K562 (cell line): ENCODE results near the gene ITSN2. TPM values are rescaled to one million over a fixed set of nuclear protein-coding genes. Genes with fewer than 3 reads are reported as not detected.

Experiments
- ATAC-seq: fragments of 200-7000 bp; cut with Tn5 transposase; 3 replicates; pipeline ENCODE4 v1.9.1; 2020; ENCODE audit warnings: moderate library complexity
- BruUV-seq: library from RNA; stranded (reverse); fragments of 400-500 nt; replicated peaks from 2 replicates; lab custom pipeline; 2021; lab: Mats Ljungman, UMichigan
- CTCF ChIA-PET: fragments of 300-600 bp; formaldehyde crosslinking; extraction: SDS; loops from one replicate; lab custom pipeline; 2021; ENCODE audit warnings: low intra/inter-chr PET ratio; lab: Yijun Ruan, JAX
- POLR2A ChIA-PET: fragments of 300-600, 350-650 bp; sonication (Branson Sonifier 250); formaldehyde crosslinking; extraction: SDS; loops from one replicate; lab custom pipeline; 2021; ENCODE audit warnings: antibody characterized with exemption, inconsistent platforms; lab: Yijun Ruan, JAX
- DNase-seq, 4 experiments: peaks; one replicate each; pipeline versions ENCODE4 v3.0.0 to v3.0.0-alpha.2; 2011 to 2018; ENCODE audit warnings: low spot score in 3 of 4, mixed read lengths in 3 of 4; ENCODE audit errors: extremely low read depth in 1 of 4
- FAIRE-seq: peaks from 2 replicates; lab custom pipeline; 2011; peaks lifted over from hg19 to GRCh38; lab: Jason Lieb, UNC
- H2AFZ ChIP-seq: 2 replicates; pipeline ENCODE4 v1.6.0; 2011; ENCODE audit warnings: low read depth, low read length, control low read depth, inconsistent platforms
- H3K27ac ChIP-seq: fragments of 200-600 bp; 3 replicates; pipeline ENCODE4 v1.8.0; 2011; ENCODE audit warnings: low read depth, mild to moderate bottlenecking, control low read depth, inconsistent platforms, low read length, moderate library complexity, mixed read lengths; ENCODE audit errors: extremely low read depth
- H3K27me3 ChIP-seq, 2 experiments: fragments of 300-600 bp in 1 of 2; 2 replicates in 1 of 2; 3 replicates in 1 of 2; pipeline versions ENCODE4 v1.6.0 to v1.8.0; 2011; ENCODE audit warnings: inconsistent platforms in 2 of 2, low read length in 2 of 2, mild to moderate bottlenecking in 1 of 2, mixed read lengths in 1 of 2, moderate library complexity in 1 of 2; ENCODE audit not compliant: control insufficient read depth in 2 of 2, insufficient read depth in 2 of 2
- H3K36me3 ChIP-seq: fragments of 300-600 bp; 3 replicates; pipeline ENCODE4 v1.8.0; 2011; ENCODE audit warnings: mild to moderate bottlenecking, low read length, inconsistent platforms; ENCODE audit not compliant: control insufficient read depth, insufficient read depth
- H3K4me1 ChIP-seq, 2 experiments: fragments of 200-600 bp in 1 of 2; replicated peaks in 1 of 2; 2 replicates in 1 of 2; 3 replicates in 1 of 2; pipeline versions ENCODE4 v1.5.1 to v1.8.0; 2011; ENCODE audit warnings: inconsistent platforms in 2 of 2, low read length in 2 of 2, mild to moderate bottlenecking in 1 of 2, mixed read lengths in 1 of 2, moderate library complexity in 1 of 2; ENCODE audit not compliant: control insufficient read depth in 2 of 2, insufficient read depth in 2 of 2
- H3K4me2 ChIP-seq: 2 replicates; pipeline ENCODE4 v1.6.1; 2011; ENCODE audit warnings: low read length, control low read depth, inconsistent platforms, mixed read lengths; ENCODE audit not compliant: insufficient read depth
- H3K4me3 ChIP-seq: fragments of 200-600 bp; sonication (generic), shearing (Covaris generic); 2 replicates; pipeline ENCODE4 v1.5.1; 2016; ENCODE audit warnings: control low read depth, inconsistent platforms
- H3K79me2 ChIP-seq: fragments of 200-600 bp; 3 replicates; pipeline ENCODE4 v1.8.0; 2011; ENCODE audit warnings: low read length, inconsistent platforms; ENCODE audit not compliant: control insufficient read depth, insufficient read depth
- H3K9ac ChIP-seq, 2 experiments: 2 replicates each; pipeline versions ENCODE4 v1.6.0 to v1.6.1; 2011; ENCODE audit warnings: low read depth in 2 of 2, low read length in 2 of 2, control low read depth in 1 of 2, inconsistent platforms in 1 of 2, mild to moderate bottlenecking in 1 of 2, mixed read lengths in 1 of 2; ENCODE audit not compliant: insufficient read depth in 1 of 2
- H3K9me1 ChIP-seq: one replicate; pipeline ENCODE4 v1.6.0; 2011; ENCODE audit warnings: inconsistent platforms, mild to moderate bottlenecking, low read length, moderate library complexity; ENCODE audit not compliant: control insufficient read depth, insufficient read depth
- H3K9me3 ChIP-seq: replicated peaks from 2 replicates; pipeline ENCODE4 v1.5.1; 2011; ENCODE audit warnings: low read depth, low read length, inconsistent platforms; ENCODE audit not compliant: control insufficient read depth, insufficient read depth
- H4K20me1 ChIP-seq: replicated peaks from 2 replicates; pipeline ENCODE4 v1.6.1; 2011; ENCODE audit warnings: low read length, inconsistent platforms, mixed read lengths; ENCODE audit not compliant: control insufficient read depth, insufficient read depth
- BRF1 ChIP-seq: IDR thresholded peaks from 3 replicates; pipeline ENCODE4 v1.6.1; 2011; ENCODE audit warnings: borderline replicate concordance, mild to moderate bottlenecking; ENCODE audit not compliant: insufficient read length; ENCODE audit errors: extremely low read depth
- CBX2 ChIP-seq: fragments of 200-600 bp; sonication (generic); IDR thresholded peaks from one replicate; pipeline ENCODE4 v1.6.1; 2012; ENCODE audit warnings: mild to moderate bottlenecking, low read length, inconsistent platforms; ENCODE audit not compliant: insufficient read depth, poor library complexity, severe bottlenecking
- DPF2 ChIP-seq: fragments of 450-650 bp; IDR thresholded peaks from 2 replicates; pipeline ENCODE4 v1.6.1; 2016
- E2F5 ChIP-seq: sonication (generic); formaldehyde crosslinking; IDR thresholded peaks from 2 replicates; pipeline ENCODE4 v1.8.0; 2022; ENCODE audit warnings: mild to moderate bottlenecking, missing genetic modification reagents
- IRF2 ChIP-seq: sonication (generic); formaldehyde crosslinking; IDR thresholded peaks from 2 replicates; pipeline ENCODE4 v1.8.1; 2022; ENCODE audit warnings: mild to moderate bottlenecking, missing genetic modification reagents
- L3MBTL2 ChIP-seq: fragments of 450-650 bp; IDR thresholded peaks from 2 replicates; pipeline ENCODE4 v1.6.1; 2016; ENCODE audit warnings: mild to moderate bottlenecking, moderate library complexity
- MXI1 ChIP-seq: IDR thresholded peaks from 2 replicates; pipeline ENCODE4 v1.6.1; 2011; ENCODE audit warnings: low read depth, mild to moderate bottlenecking, improper control_type of control experiment, low read length
- PCBP1 ChIP-seq: fragments of 200-400 bp; formaldehyde crosslinking; IDR thresholded peaks from 2 replicates; pipeline ENCODE4 v1.6.1; 2018; ENCODE audit warnings: mild to moderate bottlenecking, low read depth, low read length; ENCODE audit not compliant: poor library complexity, severe bottlenecking
- PHB ChIP-seq: fragments of 250-450 bp; sonication (Bioruptor Pico); IDR thresholded peaks from 2 replicates; pipeline ENCODE4 v1.5.0; 2021
- SMAD3 ChIP-seq: fragments of 450-650 bp; formaldehyde crosslinking; conservative IDR thresholded peaks from 2 replicates; pipeline ENCODE4 v1.4.0; 2020; ENCODE audit warnings: mild to moderate bottlenecking
- ZBTB34 ChIP-seq: fragments of 250-450 bp; sonication (Bioruptor Pico); IDR thresholded peaks from 2 replicates; pipeline ENCODE4 v1.8.0; 2021; ENCODE audit warnings: mild to moderate bottlenecking, moderate library complexity
- ZNF583 ChIP-seq: fragments of 250-450 bp; sonication (Bioruptor Pico); IDR thresholded peaks from 2 replicates; pipeline ENCODE4 v1.4.0; 2020
- ZNF76 ChIP-seq: fragments of 250-450 bp; sonication (Bioruptor Pico); IDR thresholded peaks from 2 replicates; pipeline ENCODE4 v1.4.0; 2020; ENCODE audit warnings: mild to moderate bottlenecking, moderate library complexity, borderline replicate concordance
- WGBS: fragments of 100-300 bp; shearing (Covaris generic); methylation state at CpG from one replicate; pipeline ENCODE4 v1.1.6; 2016; ENCODE audit warnings: low coverage, mixed read lengths; ENCODE audit not compliant: insufficient coverage; ENCODE audit errors: missing lambda C conversion rate; 5-methylcytosine and 5-hydroxymethylcytosine counted together
- in situ Hi-C: fragments of 300-500 bp; cut with MboI; formaldehyde crosslinking; loops from 4 replicates; pipeline ENCODE4 v1.15.0; 2018; ENCODE audit warnings: inconsistent platforms, mixed read lengths
- intact Hi-C: fragments of 100-400 bp; cut with micrococcal nuclease; formaldehyde crosslinking; loops from 2 replicates; pipeline ENCODE4 v1.14.2; 2022
- polyA plus RNA-seq, 8 experiments: library from polyadenylated mRNA; depleted of rRNA in 4 of 8; stranded (reverse) in 5 of 8; unstranded in 3 of 8; fragments of >200 nt; fragmentation: Nextera tagmentation in 2 of 8; fragmentation: Illumina TruSeq in 1 of 8; extraction: Ambion mirVana in 2 of 8; extraction: Trizol in 1 of 8; gene quantifications; 2 replicates each; pipeline versions ENCODE4 v1.2.1 to v1.2.3, GENCODE V29; 2011 to 2014; ENCODE audit warnings: inconsistent platforms in 1 of 8, missing spikeins in 1 of 8
- total RNA-seq, 7 experiments: library from RNA; depleted of rRNA in 6 of 7; stranded (reverse); fragments of >200 nt in 6 of 7; fragmentation: Illumina TruSeq in 2 of 7; extraction: Trizol in 2 of 7; gene quantifications; 2 replicates each; pipeline versions ENCODE4 v1.2.1 to v1.2.3, GENCODE V29; 2011 to 2021; ENCODE audit warnings: low replicate concordance in 1 of 7
- TF ChIP-seq, protein P1 (sequence below): sonication (generic); formaldehyde crosslinking; IDR thresholded peaks from 2 replicates; pipeline ENCODE4 v1.8.1; 2023; ENCODE audit warnings: mild to moderate bottlenecking, missing genetic modification reagents

ITSN2 gene
- total and polyA plus RNA-seq, 9 of the 15 experiments (the other 6 are each of a cell fraction or from before 2014, with no cell fraction given): 6.6 to 19.9 (median 15.2) TPM

- TF ChIP-seq ZBTB34 (no peak), ZNF583 (CRISPR knock-in tag) (no peak)
Observed at GRCh38 chr2:24208490-24208889, 151.8 kb downstream of the ITSN2 start (continued).

DNA sequence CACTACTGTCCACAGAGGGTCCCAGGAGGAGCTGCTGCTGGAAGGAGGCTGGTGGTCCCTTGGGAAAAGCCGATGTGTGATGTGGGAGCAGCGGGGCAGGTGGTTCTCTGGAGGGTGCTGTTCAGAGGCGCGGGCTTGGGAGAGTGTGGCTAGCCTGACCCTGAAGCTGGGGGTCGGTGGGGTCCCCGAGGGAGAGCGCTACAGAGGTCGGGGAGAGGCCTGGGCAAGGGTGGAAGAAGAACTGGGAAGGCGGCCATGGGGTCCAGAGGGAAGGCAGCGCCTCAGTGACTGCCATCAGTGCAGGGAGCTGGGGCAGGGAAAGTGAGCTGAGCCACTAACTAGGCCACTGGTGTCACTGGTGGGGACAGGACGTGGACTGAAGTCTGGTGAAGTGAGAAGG, 153.0 kb downstream of the ITSN2 start:
- ATAC-seq (no peak), FAIRE-seq (no peak), DNase-seq (no peak)
- WGBS: 22% methylated on average over 10 of the region's 11 CpGs
- ChIA-PET CTCF (no interaction called here), POLR2A (interaction anchor here (0.7 to 2.0 kb wide), 2 partner anchors 10 to 60 kb away, joined by 3 to 6 read pairs; no protein-coding TSS in a partner anchor)
- Histone ChIP-seq H3K4me3 (no peak overlapping the region), H3K36me3 (no peaks in the 10 kb centered on the region), H3K27me3 (no peaks in the 10 kb centered on the region), H3K27ac (no peak overlapping the region), H4K20me1 (no peaks in the 10 kb centered on the region), H2AFZ (no peak overlapping the region), H3K9me1 (no peaks in the 10 kb centered on the region), H3K9ac (peak overlapping the region in 1 of 2 experiments; percentile 68; a peak in 2 of 4 replicates), H3K9me3 (no peaks in the 10 kb centered on the region), H3K79me2 (no peaks in the 10 kb centered on the region), H3K4me1 (peaks cover 0 to 3% of the 10 kb centered on the region in 2 experiments; a peak in 1 of 5 replicates), H3K4me2 (no peak overlapping the region)
- BruUV-seq: no TSS peak
- intact Hi-C loops: no loop called here
- no peak for TF ChIP-seq SMAD3
- no peak for TF ChIP-seq CBX2
- no peak for TF ChIP-seq MXI1
- TF ChIP-seq BRF1: no peak
- no peak for TF ChIP-seq DPF2
- no peak for TF ChIP-seq PCBP1
- TF ChIP-seq PHB (CRISPR knock-in tag): no peak
- TF ChIP-seq, protein P1, sequence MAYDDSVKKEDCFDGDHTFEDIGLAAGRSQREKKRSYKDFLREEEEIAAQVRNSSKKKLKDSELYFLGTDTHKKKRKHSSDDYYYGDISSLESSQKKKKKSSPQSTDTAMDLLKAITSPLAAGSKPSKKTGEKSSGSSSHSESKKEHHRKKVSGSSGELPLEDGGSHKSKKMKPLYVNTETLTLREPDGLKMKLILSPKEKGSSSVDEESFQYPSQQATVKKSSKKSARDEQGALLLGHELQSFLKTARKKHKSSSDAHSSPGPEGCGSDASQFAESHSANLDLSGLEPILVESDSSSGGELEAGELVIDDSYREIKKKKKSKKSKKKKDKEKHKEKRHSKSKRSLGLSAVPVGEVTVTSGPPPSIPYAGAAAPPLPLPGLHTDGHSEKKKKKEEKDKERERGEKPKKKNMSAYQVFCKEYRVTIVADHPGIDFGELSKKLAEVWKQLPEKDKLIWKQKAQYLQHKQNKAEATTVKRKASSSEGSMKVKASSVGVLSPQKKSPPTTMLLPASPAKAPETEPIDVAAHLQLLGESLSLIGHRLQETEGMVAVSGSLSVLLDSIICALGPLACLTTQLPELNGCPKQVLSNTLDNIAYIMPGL (CRISPR knock-in tag): no peak
- no peak for TF ChIP-seq E2F5
- TF ChIP-seq L3MBTL2: no peak
- no peak for TF ChIP-seq ZNF76 (CRISPR knock-in tag)
- no peak for TF ChIP-seq IRF2 (CRISPR knock-in tag)
- in situ Hi-C loops: no loop called here
